IMR-90 (cell line): ENCODE results near the gene GHR. TPM values are rescaled to one million over a fixed set of nuclear protein-coding genes. Genes with fewer than 3 reads are reported as not detected.

Experiments
- ATAC-seq: fragments of 200-7000 bp; cut with Tn5 transposase; 2 replicates; pipeline ENCODE4 v1.9.1; 2020; ENCODE audit warnings: low read depth, mild to moderate bottlenecking, moderate library complexity
- BruUV-seq: library from RNA; stranded (reverse); fragments of 400-500 nt; replicated peaks from 2 replicates; lab custom pipeline; 2021; lab: Mats Ljungman, UMichigan
- CTCF ChIA-PET: fragments of 300-600 bp; formaldehyde crosslinking; extraction: SDS; loops from one replicate; lab custom pipeline; 2021; ENCODE audit warnings: antibody characterized with exemption; lab: Yijun Ruan, JAX
- POLR2A ChIA-PET: fragments of 300-600 bp; sonication (Branson Sonifier 250); formaldehyde crosslinking; loops from one replicate; lab custom pipeline; 2022; ENCODE audit warnings: antibody characterized with exemption; ENCODE audit not compliant: unreplicated experiment; lab: Charles Lee
- DNase-seq: peaks from one replicate; pipeline ENCODE4 v3.0.0; 2013
- H2AFZ ChIP-seq: replicated peaks from 2 replicates; pipeline ENCODE3; 2013; ENCODE audit warnings: low read length, mild to moderate bottlenecking; ENCODE audit not compliant: poor library complexity
- H2AK5ac ChIP-seq: 2 replicates; pipeline ENCODE4 v1.6.1; 2013; ENCODE audit warnings: low read depth, low read length, inconsistent platforms
- H2AK9ac ChIP-seq: replicated peaks from 2 replicates; pipeline ENCODE3; 2013; ENCODE audit warnings: mild to moderate bottlenecking, low read depth, low read length, moderate library complexity; ENCODE audit not compliant: poor library complexity
- H2BK120ac ChIP-seq: 2 replicates; pipeline ENCODE4 v1.6.1; 2013; ENCODE audit warnings: low read depth, low read length, inconsistent platforms
- H2BK15ac ChIP-seq: 3 replicates; pipeline ENCODE4 v1.6.1; 2013; ENCODE audit warnings: low read depth, low read length, inconsistent platforms
- H2BK20ac ChIP-seq: 2 replicates; pipeline ENCODE4 v1.6.1; 2013; ENCODE audit warnings: low read depth, mild to moderate bottlenecking, inconsistent platforms, low read length, moderate library complexity
- H2BK5ac ChIP-seq: 2 replicates; pipeline ENCODE4 v1.6.1; 2013; ENCODE audit warnings: mild to moderate bottlenecking, low read depth, low read length, inconsistent platforms; ENCODE audit not compliant: poor library complexity, severe bottlenecking
- H3K14ac ChIP-seq: replicated peaks from 2 replicates; pipeline ENCODE4 v1.6.1; 2013; ENCODE audit warnings: low read depth, low read length, inconsistent platforms
- H3K18ac ChIP-seq: 2 replicates; pipeline ENCODE4 v1.6.1; 2013; ENCODE audit warnings: low read depth, low read length, control low read depth
- H3K23ac ChIP-seq: 2 replicates; pipeline ENCODE4 v1.6.1; 2013; ENCODE audit warnings: low read depth, low read length, inconsistent platforms
- H3K27ac ChIP-seq: 2 replicates; pipeline ENCODE4 v1.5.1; 2013; ENCODE audit warnings: mild to moderate bottlenecking, control low read depth, low read length; ENCODE audit not compliant: insufficient read depth
- H3K27me3 ChIP-seq: 2 replicates; pipeline ENCODE4 v1.6.1; 2013; ENCODE audit warnings: low read length; ENCODE audit not compliant: control insufficient read depth, insufficient read depth
- H3K36me3 ChIP-seq: 2 replicates; pipeline ENCODE4 v1.6.1; 2013; ENCODE audit warnings: low read length, mixed read lengths; ENCODE audit not compliant: control insufficient read depth, insufficient read depth
- H3K4ac ChIP-seq: 2 replicates; pipeline ENCODE4 v1.6.1; 2013; ENCODE audit warnings: low read depth, low read length, inconsistent platforms
- H3K4me1 ChIP-seq: 2 replicates; pipeline ENCODE4 v1.6.1; 2013; ENCODE audit warnings: low read length, mixed read lengths; ENCODE audit not compliant: control insufficient read depth, insufficient read depth
- H3K4me2 ChIP-seq: 2 replicates; pipeline ENCODE4 v1.6.1; 2013; ENCODE audit warnings: low read depth, mild to moderate bottlenecking, control low read depth, low read length, moderate library complexity
- H3K4me3 ChIP-seq: 2 replicates; pipeline ENCODE4 v1.5.1; 2013; ENCODE audit warnings: low read depth, mild to moderate bottlenecking, control low read depth, low read length, moderate library complexity; ENCODE audit not compliant: insufficient read depth
- H3K56ac ChIP-seq: 2 replicates; pipeline ENCODE4 v1.6.1; 2013; ENCODE audit warnings: low read length, inconsistent platforms; ENCODE audit not compliant: insufficient read depth; ENCODE audit errors: extremely low read depth
- H3K79me1 ChIP-seq, 2 experiments: 2 replicates each; pipeline ENCODE4 v1.6.1; 2013; ENCODE audit warnings: low read length in 2 of 2, inconsistent platforms in 1 of 2, low read depth in 1 of 2
- H3K9ac ChIP-seq: 2 replicates; pipeline ENCODE4 v1.6.1; 2013; ENCODE audit warnings: low read depth, low read length, control low read depth
- H3K9me1 ChIP-seq: 2 replicates; pipeline ENCODE4 v1.6.1; 2013; ENCODE audit warnings: low read length, inconsistent platforms; ENCODE audit not compliant: insufficient read depth
- H3K9me3 ChIP-seq: 2 replicates; pipeline ENCODE4 v1.6.1; 2013; ENCODE audit warnings: low read length; ENCODE audit not compliant: control insufficient read depth, insufficient read depth
- H4K20me1 ChIP-seq: 2 replicates; pipeline ENCODE4 v1.6.1; 2013; ENCODE audit warnings: low read length, inconsistent platforms; ENCODE audit not compliant: insufficient read depth
- H4K5ac ChIP-seq: 2 replicates; pipeline ENCODE4 v1.6.1; 2013; ENCODE audit warnings: mild to moderate bottlenecking, low read depth, low read length, control low read depth
- H4K8ac ChIP-seq, 2 experiments: 2 replicates each; pipeline ENCODE4 v1.6.1; 2013; ENCODE audit warnings: low read depth in 2 of 2, low read length in 2 of 2, control low read depth in 1 of 2, inconsistent platforms in 1 of 2
- H4K91ac ChIP-seq: 2 replicates; pipeline ENCODE4 v1.6.1; 2013; ENCODE audit warnings: low read depth, low read length, inconsistent platforms; ENCODE audit not compliant: insufficient read depth
- CTCF ChIP-seq: conservative IDR thresholded peaks from 2 replicates; pipeline ENCODE4 v1.5.1; 2012; ENCODE audit warnings: mild to moderate bottlenecking, low read depth, low read length, improper control_type of control experiment
- ELK1 ChIP-seq: fragments of 150-350 bp; IDR thresholded peaks from 2 replicates; pipeline ENCODE4 v1.6.1; 2016; ENCODE audit warnings: low read depth, mild to moderate bottlenecking, low read length, moderate library complexity, borderline replicate concordance
- WGBS, 2 experiments: methylation state at CpG; one replicate each; pipeline versions ENCODE4 v1.1.5 to v1.1.7; 2013; ENCODE audit warnings: missing lambda C conversion rate in 2 of 2; ENCODE audit not compliant: insufficient read length in 1 of 2; ENCODE audit errors: extremely low coverage in 2 of 2; 5-methylcytosine and 5-hydroxymethylcytosine counted together
- dilution Hi-C: fragments of 300-500 bp; cut with HindIII; formaldehyde crosslinking; loops from one replicate; pipeline ENCODE4 v1.14.3; 2018; ENCODE audit warnings: low sequenced_read_pairs; ENCODE audit not compliant: unreplicated experiment
- in situ Hi-C: fragments of 300-500 bp; cut with MboI; formaldehyde crosslinking; loops from 3 replicates; pipeline ENCODE4 v1.14.3; 2019; ENCODE audit warnings: low sequenced_read_pairs, inconsistent platforms, mixed read lengths
- intact Hi-C: fragments of 100-400 bp; cut with micrococcal nuclease; formaldehyde crosslinking; loops from 2 replicates; pipeline ENCODE4 v1.10.0; 2022
- polyA plus RNA-seq, 3 experiments: library from polyadenylated mRNA; depleted of rRNA; stranded (reverse); fragments of >200 nt; gene quantifications; 2 replicates each; pipeline ENCODE4 v1.2.3, GENCODE V29; 2012; ENCODE audit warnings: low replicate concordance in 1 of 3
- total RNA-seq: library from RNA; depleted of rRNA; stranded (reverse); fragments of >200 nt; gene quantifications from 2 replicates; pipeline ENCODE4 v1.2.3, GENCODE V29; 2012

GHR gene
- total and polyA plus RNA-seq, 2 of the 4 experiments (the other 2 are of a cell fraction): 0.36 to 1.1 TPM

GRCh38 chr5:42495914-42496313, 72.7 kb downstream of the GHR start:
- Histone ChIP-seq H4K8ac (no peak overlapping the region), H2AK5ac (no peak overlapping the region), H3K79me1 (no peaks in the 10 kb centered on the region), H3K4me3 (no peak overlapping the region), H3K56ac (no peak overlapping the region), H4K20me1 (no peaks in the 10 kb centered on the region), H3K9me1 (no peaks in the 10 kb centered on the region), H2AK9ac (no peak overlapping the region), H2BK5ac (no peak overlapping the region), H2AFZ (no peak overlapping the region), H3K27me3 (no peaks in the 10 kb centered on the region), H2BK20ac (no peak overlapping the region), H3K4ac (no peak overlapping the region), H2BK15ac (no peak overlapping the region), H3K18ac (no peak overlapping the region), H4K91ac (no peak overlapping the region), H3K14ac (no peak overlapping the region), H3K36me3 (no peaks in the 10 kb centered on the region), H3K9ac (no peak overlapping the region), H3K9me3 (no peaks in the 10 kb centered on the region), H3K23ac (no peak overlapping the region), H3K4me2 (no peak overlapping the region), H2BK120ac (no peak overlapping the region), H4K5ac (no peak overlapping the region), H3K27ac (no peak overlapping the region), H3K4me1 (no peaks in the 10 kb centered on the region)
- POLR2A ChIA-PET: no interaction called here
- no peak for DNase-seq
- CTCF ChIA-PET: no interaction called here
- in situ Hi-C loops (no loop called here), intact Hi-C loops (no loop called here), dilution Hi-C loops (no loop called here)
- no CpG with 5 or more reads among the region's 2 CpGs for WGBS, 2 experiments
- ATAC-seq: no peak
- TF ChIP-seq CTCF (no peak), ELK1 (no peak)
- BruUV-seq: no TSS peak
